HL-60 (cell line): ENCODE measurements around the gene KIF26B.

ENCODE experiments used
- SPI1 ChIP-seq: IDR thresholded peaks from 2 replicates; pipeline ENCODE4 v1.6.1; 2012; ENCODE audit warnings: low read depth, mild to moderate bottlenecking, borderline replicate concordance
- TF ChIP-seq, protein P1 (sequence below): IDR thresholded peaks from one replicate; pipeline ENCODE4 v1.5.1; 2011; ENCODE audit warnings: low read length, control low read depth, inconsistent platforms; ENCODE audit not compliant: insufficient read depth

DNA sequence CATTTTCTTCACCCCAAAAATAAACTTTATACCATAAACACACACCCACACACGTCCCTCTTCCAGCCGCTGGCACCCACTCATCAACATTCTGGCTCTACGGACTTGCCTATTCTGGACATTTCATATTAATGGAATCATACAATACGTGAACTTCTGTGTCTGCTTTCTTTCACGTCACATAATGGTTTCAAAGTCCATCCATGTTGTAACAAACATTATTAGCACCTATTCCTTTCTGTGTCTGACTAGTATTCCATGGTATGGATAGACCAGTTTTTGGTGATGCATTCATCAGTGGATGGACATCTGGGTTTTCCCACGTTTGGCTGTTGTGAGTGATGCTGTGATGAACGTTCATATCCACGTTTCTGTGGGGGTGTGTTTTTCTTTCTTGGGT, 323.2 kb downstream of the KIF26B start:
- TF ChIP-seq, protein P1, sequence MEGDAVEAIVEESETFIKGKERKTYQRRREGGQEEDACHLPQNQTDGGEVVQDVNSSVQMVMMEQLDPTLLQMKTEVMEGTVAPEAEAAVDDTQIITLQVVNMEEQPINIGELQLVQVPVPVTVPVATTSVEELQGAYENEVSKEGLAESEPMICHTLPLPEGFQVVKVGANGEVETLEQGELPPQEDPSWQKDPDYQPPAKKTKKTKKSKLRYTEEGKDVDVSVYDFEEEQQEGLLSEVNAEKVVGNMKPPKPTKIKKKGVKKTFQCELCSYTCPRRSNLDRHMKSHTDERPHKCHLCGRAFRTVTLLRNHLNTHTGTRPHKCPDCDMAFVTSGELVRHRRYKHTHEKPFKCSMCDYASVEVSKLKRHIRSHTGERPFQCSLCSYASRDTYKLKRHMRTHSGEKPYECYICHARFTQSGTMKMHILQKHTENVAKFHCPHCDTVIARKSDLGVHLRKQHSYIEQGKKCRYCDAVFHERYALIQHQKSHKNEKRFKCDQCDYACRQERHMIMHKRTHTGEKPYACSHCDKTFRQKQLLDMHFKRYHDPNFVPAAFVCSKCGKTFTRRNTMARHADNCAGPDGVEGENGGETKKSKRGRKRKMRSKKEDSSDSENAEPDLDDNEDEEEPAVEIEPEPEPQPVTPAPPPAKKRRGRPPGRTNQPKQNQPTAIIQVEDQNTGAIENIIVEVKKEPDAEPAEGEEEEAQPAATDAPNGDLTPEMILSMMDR = no peak
- TF ChIP-seq SPI1 = no peak
